GM12873 (cell line): ENCODE data around the gene LMBRD1.

Source experiments
- TF ChIP-seq, protein P1 (sequence below): IDR thresholded peaks from 2 replicates; pipeline ENCODE4 v1.5.1; 2012; ENCODE audit warnings: low read depth, mild to moderate bottlenecking, moderate library complexity, low read length, control low read depth; ENCODE audit not compliant: insufficient read depth; ENCODE audit errors: missing control alignments

LMBRD1 gene

DNA sequence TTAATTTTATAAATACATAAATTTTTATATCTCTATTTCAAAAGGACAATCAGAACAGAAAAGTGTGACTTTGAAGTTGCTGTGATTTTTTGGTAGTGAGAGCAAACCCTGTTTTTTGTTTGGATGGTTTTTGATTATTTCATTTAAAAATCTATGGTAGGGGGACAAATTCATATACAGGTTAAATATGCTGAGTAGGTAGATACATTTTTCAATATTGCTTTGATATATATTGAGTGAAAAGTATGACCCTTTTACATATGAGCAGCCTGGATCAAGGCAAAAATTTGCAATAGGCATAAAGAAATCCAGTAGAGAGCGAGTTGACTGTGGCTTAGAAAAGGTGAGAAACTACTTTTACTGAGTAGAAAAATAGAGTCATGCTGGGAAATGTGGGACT is 132.3 kb downstream of the LMBRD1 start:
- TF ChIP-seq, protein P1, sequence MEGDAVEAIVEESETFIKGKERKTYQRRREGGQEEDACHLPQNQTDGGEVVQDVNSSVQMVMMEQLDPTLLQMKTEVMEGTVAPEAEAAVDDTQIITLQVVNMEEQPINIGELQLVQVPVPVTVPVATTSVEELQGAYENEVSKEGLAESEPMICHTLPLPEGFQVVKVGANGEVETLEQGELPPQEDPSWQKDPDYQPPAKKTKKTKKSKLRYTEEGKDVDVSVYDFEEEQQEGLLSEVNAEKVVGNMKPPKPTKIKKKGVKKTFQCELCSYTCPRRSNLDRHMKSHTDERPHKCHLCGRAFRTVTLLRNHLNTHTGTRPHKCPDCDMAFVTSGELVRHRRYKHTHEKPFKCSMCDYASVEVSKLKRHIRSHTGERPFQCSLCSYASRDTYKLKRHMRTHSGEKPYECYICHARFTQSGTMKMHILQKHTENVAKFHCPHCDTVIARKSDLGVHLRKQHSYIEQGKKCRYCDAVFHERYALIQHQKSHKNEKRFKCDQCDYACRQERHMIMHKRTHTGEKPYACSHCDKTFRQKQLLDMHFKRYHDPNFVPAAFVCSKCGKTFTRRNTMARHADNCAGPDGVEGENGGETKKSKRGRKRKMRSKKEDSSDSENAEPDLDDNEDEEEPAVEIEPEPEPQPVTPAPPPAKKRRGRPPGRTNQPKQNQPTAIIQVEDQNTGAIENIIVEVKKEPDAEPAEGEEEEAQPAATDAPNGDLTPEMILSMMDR: no peak

DNA sequence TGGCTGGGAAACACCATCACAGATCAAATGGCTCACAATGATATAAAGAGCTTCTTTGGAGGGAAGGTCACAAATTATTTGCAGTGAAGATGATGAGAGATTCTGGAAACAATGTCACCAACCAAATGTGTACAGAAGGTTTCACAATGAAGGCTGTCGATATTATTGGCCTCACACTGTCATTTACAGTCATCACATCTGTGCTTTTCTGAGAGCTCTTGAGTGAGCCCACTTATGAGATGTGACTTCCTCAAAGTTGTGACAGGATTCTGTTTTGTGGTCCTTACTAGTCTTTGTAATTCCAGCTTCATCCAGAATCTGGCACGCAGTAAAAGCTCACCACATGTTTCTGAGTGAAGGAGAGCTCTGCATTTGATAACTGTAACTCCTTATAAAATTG is 133.6 kb downstream of the LMBRD1 start:
- TF ChIP-seq, protein P1: no peak

DNA sequence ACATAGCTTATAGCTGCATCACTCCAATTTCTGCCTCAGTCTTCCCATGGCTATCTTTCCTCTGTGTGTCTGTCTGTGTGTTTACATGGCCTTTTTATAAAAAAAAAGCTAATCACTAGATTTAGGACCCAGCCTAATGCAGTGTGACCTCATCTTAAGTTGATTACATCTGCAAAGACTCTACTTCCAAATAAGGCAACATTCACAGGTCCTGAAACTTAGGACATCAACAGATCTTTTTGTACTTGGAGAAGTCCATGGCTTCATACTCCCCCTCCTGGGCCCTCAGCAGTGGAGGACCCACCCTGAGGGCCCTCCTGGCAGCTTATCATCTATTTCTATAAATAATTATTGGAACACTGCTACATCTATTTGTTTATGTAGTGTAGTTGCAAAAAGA is 146.1 kb downstream of the LMBRD1 start:
- TF ChIP-seq, protein P1: no peak

DNA sequence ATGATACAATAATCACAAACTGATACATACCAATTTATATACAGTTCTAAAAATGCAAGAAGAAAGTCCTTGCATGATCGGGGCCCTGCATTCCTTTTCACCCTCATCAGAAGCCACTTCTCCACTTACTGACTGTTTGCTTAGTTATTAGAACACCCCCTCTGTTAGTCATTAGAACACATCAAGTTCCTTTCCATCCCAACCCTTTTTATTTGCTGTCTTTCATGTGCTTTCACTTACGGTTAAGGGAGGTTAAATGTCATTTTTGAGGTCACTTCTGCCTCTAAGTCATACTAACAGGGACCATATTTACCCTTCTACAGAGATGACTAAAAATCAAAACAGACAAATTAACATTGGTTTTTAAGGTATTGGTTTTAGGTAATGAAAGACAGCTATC is 149.1 kb downstream of the LMBRD1 start:
- TF ChIP-seq, protein P1: no peak

DNA sequence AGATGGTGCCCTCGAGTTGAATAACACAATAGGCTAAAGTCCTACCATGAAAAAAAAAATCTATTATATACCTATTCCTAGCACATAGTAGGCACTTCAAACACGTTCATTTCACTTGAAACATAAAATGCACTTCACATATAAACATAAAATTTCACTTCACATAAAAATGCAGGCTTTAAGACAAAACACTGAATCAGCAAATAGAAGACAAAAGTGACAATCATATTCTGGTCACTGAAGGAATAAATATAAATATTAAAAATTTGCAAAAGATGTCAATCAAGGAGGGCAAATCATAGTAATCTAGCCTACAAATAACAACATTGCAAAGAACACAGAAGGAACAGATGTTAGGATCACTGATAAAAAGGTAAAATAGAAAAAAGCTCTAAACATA is 153.1 kb downstream of the LMBRD1 start:
- TF ChIP-seq, protein P1: no peak

DNA sequence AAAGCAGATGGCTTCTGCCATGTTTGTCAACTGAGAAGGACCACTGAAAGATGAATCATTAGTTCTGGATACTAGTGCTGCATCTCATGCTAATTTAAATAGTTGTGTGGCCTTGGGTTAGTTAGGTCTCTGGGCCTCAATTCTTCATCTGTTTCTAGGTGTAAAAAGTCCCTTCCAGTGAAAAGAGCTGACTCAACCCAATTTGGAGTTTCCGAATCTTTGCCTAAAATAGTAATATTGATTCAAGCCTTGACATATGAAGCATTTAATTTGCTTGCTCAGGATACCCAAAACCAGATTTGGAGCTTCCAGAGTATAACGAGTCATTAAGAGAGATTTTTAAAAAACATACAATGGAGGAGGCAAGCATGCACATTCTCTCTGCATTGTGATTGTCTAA is 163.9 kb downstream of the LMBRD1 start:
- TF ChIP-seq, protein P1: no peak

DNA sequence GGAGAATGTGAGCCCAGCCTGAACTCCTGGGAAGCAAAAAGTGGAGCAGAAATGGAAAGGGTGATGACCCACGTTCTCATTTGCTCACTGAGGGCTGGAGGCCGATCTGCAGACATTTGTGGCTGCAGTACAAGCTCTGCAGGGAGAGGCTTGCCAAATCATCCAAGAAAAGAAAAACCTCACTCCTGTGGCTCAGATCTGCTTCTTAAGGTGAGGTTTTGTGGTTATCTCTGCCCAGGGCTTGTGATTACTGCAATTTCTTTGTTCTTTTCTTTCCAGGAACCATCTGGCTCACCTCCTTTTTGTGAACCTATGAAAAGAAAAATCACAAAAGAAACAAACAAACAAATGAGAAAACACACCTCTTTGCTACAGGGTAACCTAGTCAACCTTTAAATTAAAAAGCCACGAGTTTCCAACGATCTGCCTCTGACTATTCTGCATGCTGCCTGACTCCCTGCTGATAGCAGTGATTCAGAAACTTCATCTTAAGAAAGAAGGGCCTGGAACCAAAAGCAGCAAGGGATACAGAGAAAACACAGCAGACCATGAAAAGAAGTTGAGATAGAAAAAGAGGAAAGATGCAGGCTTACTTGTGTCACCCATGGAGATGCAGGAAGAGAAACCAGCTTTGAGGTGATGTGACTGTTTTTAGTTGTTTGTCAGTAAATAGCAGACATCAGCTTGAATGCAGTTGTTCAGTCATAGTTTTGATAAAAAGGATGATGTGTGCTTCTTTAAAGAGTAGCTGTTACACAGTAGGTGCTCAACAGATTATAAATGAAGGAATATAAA is 165.1 kb downstream of the LMBRD1 start:
- TF ChIP-seq, protein P1: no peak

DNA sequence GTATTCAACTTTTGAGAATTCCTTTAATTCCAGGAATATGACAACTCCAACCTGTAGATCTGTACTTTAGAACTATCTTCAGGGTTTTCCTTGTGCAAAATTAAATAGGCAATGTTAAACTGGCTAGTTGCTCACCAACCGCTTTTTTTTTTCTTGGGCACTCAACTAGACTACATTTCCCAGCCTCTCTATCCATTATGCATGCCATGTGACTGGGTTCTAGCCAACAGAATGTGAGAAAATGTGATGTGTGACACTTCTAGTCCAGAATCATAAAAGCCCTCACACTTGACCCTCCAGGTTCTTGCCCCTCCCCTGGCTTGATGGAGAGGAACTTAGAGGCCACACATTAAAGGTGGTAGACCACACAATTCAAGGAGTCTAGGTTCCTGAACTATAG is 166.0 kb downstream of the LMBRD1 start:
- TF ChIP-seq, protein P1: no peak
